Mesendoderm (in vitro differentiated cells): ENCODE measurements around the gene FAAP20.
A peak's percentile ranks its signal among the peaks of the same experiment; 100 is the strongest.

ENCODE experiments used
- DNase-seq: peaks from one replicate; pipeline ENCODE4 v3.0.0; 2013
- H2AK5ac ChIP-seq: 2 replicates; pipeline ENCODE4 v1.6.1; 2013; ENCODE audit warnings: low read length, inconsistent platforms
- H2BK120ac ChIP-seq: 2 replicates; pipeline ENCODE4 v1.6.1; 2013; ENCODE audit warnings: low read depth, mild to moderate bottlenecking, low read length, moderate library complexity, mixed read lengths
- H2BK15ac ChIP-seq: replicated peaks from 2 replicates; pipeline ENCODE4 v1.6.1; 2013; ENCODE audit warnings: low read depth, mild to moderate bottlenecking, moderate library complexity
- H2BK5ac ChIP-seq: 2 replicates; pipeline ENCODE4 v1.6.1; 2013; ENCODE audit warnings: low read length, inconsistent platforms
- H3K18ac ChIP-seq: 2 replicates; pipeline ENCODE4 v1.6.1; 2013; ENCODE audit warnings: mild to moderate bottlenecking, low read length, mixed read lengths
- H3K23ac ChIP-seq: one replicate; pipeline ENCODE4 v1.6.1; 2013; ENCODE audit warnings: low read length
- H3K27ac ChIP-seq: 2 replicates; pipeline ENCODE4 v1.5.1; 2013; ENCODE audit warnings: low read depth, mild to moderate bottlenecking, inconsistent platforms, low read length, moderate library complexity
- H3K27me3 ChIP-seq: 2 replicates; pipeline ENCODE4 v1.6.1; 2013; ENCODE audit warnings: low read length, control low read depth, mild to moderate bottlenecking, inconsistent platforms; ENCODE audit not compliant: insufficient read depth, poor library complexity
- H3K36me3 ChIP-seq: 2 replicates; pipeline ENCODE4 v1.6.1; 2013; ENCODE audit warnings: low read length, inconsistent platforms; ENCODE audit not compliant: control insufficient read depth, insufficient read depth
- H3K4ac ChIP-seq: one replicate; pipeline ENCODE4 v1.6.1; 2013; ENCODE audit warnings: low read depth, mild to moderate bottlenecking, low read length, moderate library complexity
- H3K4me1 ChIP-seq: 2 replicates; pipeline ENCODE4 v1.6.1; 2013; ENCODE audit warnings: low read depth, low read length, inconsistent platforms; ENCODE audit not compliant: control insufficient read depth
- H3K4me2 ChIP-seq: 2 replicates; pipeline ENCODE4 v1.6.1; 2013; ENCODE audit warnings: low read length
- H3K4me3 ChIP-seq: 2 replicates; pipeline ENCODE4 v1.5.1; 2013; ENCODE audit warnings: mild to moderate bottlenecking, low read length
- H3K56ac ChIP-seq: one replicate; pipeline ENCODE4 v1.6.1; 2013; ENCODE audit warnings: low read length
- H3K79me1 ChIP-seq: 2 replicates; pipeline ENCODE4 v1.6.1; 2013; ENCODE audit warnings: low read length, inconsistent platforms
- H3K79me2 ChIP-seq: 2 replicates; pipeline ENCODE4 v1.6.1; 2013; ENCODE audit warnings: mild to moderate bottlenecking, low read length; ENCODE audit not compliant: control insufficient read depth, insufficient read depth
- H3K9ac ChIP-seq: 2 replicates; pipeline ENCODE4 v1.6.1; 2013; ENCODE audit warnings: low read length, inconsistent platforms
- H4K5ac ChIP-seq: one replicate; pipeline ENCODE4 v1.6.1; 2013; ENCODE audit warnings: low read length
- H4K8ac ChIP-seq: one replicate; pipeline ENCODE4 v1.6.1; 2013; ENCODE audit warnings: low read depth, mild to moderate bottlenecking, control low read depth, low read length, moderate library complexity
- WGBS: extraction: QIAGEN DNeasy Blood & Tissue Kit; methylation state at CpG from one replicate; pipeline ENCODE4 v1.1.7; 2013; ENCODE audit warnings: low lambda C conversion rate, missing lambda C conversion rate; ENCODE audit not compliant: insufficient coverage; ENCODE audit errors: extremely low coverage; 5-methylcytosine and 5-hydroxymethylcytosine counted together

Gene FAAP20

GRCh38 chr1:2166695-2167094 lies 27.9 kb downstream of the FAAP20 start:
- Histone ChIP-seq H2AK5ac (no peak overlapping the region), H3K23ac (no peak overlapping the region), H2BK15ac (no peak overlapping the region), H3K79me2 (no peaks in the 10 kb centered on the region), H3K4me2 (no peak overlapping the region), H3K27me3 (no peaks in the 10 kb centered on the region), H2BK5ac (no peak overlapping the region), H3K9ac (no peak overlapping the region), H2BK120ac (no peak overlapping the region), H3K27ac (no peak overlapping the region), H3K4me1 (no peaks in the 10 kb centered on the region), H4K5ac (no peak overlapping the region), H3K36me3 (no peaks in the 10 kb centered on the region), H3K4ac (no peak overlapping the region), H3K56ac (no peak overlapping the region), H3K4me3 (no peak overlapping the region), H3K18ac (no peak overlapping the region), H4K8ac (no peak overlapping the region), H3K79me1 (no peaks in the 10 kb centered on the region)
- no peak for DNase-seq
- WGBS = no CpG with 5 or more reads among the region's 10 CpGs

DNA sequence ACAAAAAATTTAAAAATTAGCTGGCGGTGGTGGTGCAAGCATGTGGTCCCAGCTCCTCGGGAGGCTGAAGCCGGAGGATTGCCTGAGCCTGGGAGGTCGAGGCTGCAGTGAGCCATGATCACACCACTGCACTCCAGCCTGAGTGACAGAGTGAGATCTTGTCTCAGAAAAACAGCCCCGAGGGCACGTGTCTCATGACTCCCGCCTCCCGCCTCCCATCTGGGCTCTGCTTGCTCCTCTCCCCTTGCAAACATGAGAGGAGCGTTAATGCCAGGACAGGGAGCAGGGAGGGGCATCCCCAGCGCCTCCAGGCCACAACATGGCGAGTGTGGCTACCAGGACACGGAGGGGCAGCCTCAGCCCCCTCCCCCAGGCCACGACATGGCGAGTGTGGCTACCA lies 28.3 kb downstream of the FAAP20 start:
- no peak overlapping the region for H3K56ac ChIP-seq
- H2BK120ac ChIP-seq = no peak overlapping the region
- H3K9ac ChIP-seq = no peak overlapping the region
- no peak overlapping the region for H2BK15ac ChIP-seq
- H3K79me1 ChIP-seq = no peaks in the 10 kb centered on the region
- no peak overlapping the region for H3K4ac ChIP-seq
- no peak overlapping the region for H3K27ac ChIP-seq
- H3K27me3 ChIP-seq = no peaks in the 10 kb centered on the region
- no peaks in the 10 kb centered on the region for H3K36me3 ChIP-seq
- H3K4me1 ChIP-seq = no peaks in the 10 kb centered on the region
- H3K79me2 ChIP-seq = no peaks in the 10 kb centered on the region
- no peak overlapping the region for H4K5ac ChIP-seq
- H3K4me2 ChIP-seq = no peak overlapping the region
- H2BK5ac ChIP-seq = no peak overlapping the region
- WGBS = no CpG with 5 or more reads among the region's 14 CpGs
- no peak overlapping the region for H4K8ac ChIP-seq
- peak; percentile 45 for DNase-seq
- no peak overlapping the region for H3K18ac ChIP-seq
- H3K4me3 ChIP-seq = no peak overlapping the region
- H3K23ac ChIP-seq = no peak overlapping the region
- no peak overlapping the region for H2AK5ac ChIP-seq

DNA sequence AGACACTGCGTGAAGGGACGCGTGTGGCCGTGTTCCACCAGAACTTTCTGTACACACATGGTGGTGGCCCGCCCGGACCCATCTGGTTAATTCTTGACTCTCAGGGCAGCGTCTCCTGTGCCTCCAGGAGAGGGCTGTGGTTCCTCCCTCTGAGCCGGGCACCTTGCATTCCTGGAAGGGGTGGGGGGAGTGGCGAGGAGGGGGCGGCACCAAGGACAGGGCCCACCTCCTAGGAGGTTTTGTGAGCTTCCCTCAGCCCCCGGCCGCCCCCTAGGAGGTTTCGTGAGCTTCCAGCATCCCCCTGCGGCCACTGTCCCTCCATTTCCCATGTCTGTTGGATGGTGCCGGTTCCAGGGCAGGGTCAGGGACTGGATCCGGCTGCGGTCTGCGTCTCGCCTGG lies 28.9 kb downstream of the FAAP20 start:
- H3K27ac ChIP-seq = no peak overlapping the region

GRCh38 chr1:2163205-2163604 lies 31.4 kb downstream of the FAAP20 start:
- no peak overlapping the region for H3K4me2 ChIP-seq
- no peak overlapping the region for H4K5ac ChIP-seq
- no peak overlapping the region for H2BK120ac ChIP-seq
- DNase-seq = peak; percentile 20
- H3K36me3 ChIP-seq = no peaks in the 10 kb centered on the region
- H2BK15ac ChIP-seq = no peak overlapping the region
- H3K79me2 ChIP-seq = no peaks in the 10 kb centered on the region
- WGBS = no CpG with 5 or more reads among the region's 7 CpGs
- no peaks in the 10 kb centered on the region for H3K27me3 ChIP-seq
- H3K18ac ChIP-seq = no peak overlapping the region
- no peak overlapping the region for H2AK5ac ChIP-seq
- no peak overlapping the region for H3K9ac ChIP-seq
- no peak overlapping the region for H3K27ac ChIP-seq
- no peaks in the 10 kb centered on the region for H3K4me1 ChIP-seq
- no peak overlapping the region for H3K4ac ChIP-seq
- no peak overlapping the region for H3K23ac ChIP-seq
- H3K79me1 ChIP-seq = no peaks in the 10 kb centered on the region
- no peak overlapping the region for H3K56ac ChIP-seq
- H3K4me3 ChIP-seq = no peak overlapping the region
- H2BK5ac ChIP-seq = no peak overlapping the region
- no peak overlapping the region for H4K8ac ChIP-seq

More for the DNA sequence above, 28.9 kb downstream of the FAAP20 start:
- no CpG with 5 or more reads among the region's 19 CpGs for WGBS
- Histone ChIP-seq H2AK5ac (no peak overlapping the region), H2BK15ac (no peak overlapping the region), H3K79me2 (no peaks in the 10 kb centered on the region), H3K4me2 (no peak overlapping the region), H4K8ac (no peak overlapping the region), H2BK5ac (no peak overlapping the region), H3K4me3 (no peak overlapping the region), H4K5ac (no peak overlapping the region), H3K56ac (no peak overlapping the region), H3K27me3 (no peaks in the 10 kb centered on the region), H3K79me1 (no peaks in the 10 kb centered on the region), H3K18ac (no peak overlapping the region), H3K4me1 (no peaks in the 10 kb centered on the region), H3K23ac (no peak overlapping the region), H3K9ac (no peak overlapping the region), H2BK120ac (no peak overlapping the region), H3K4ac (no peak overlapping the region), H3K36me3 (no peaks in the 10 kb centered on the region)
- DNase-seq = peak; percentile 78

DNA sequence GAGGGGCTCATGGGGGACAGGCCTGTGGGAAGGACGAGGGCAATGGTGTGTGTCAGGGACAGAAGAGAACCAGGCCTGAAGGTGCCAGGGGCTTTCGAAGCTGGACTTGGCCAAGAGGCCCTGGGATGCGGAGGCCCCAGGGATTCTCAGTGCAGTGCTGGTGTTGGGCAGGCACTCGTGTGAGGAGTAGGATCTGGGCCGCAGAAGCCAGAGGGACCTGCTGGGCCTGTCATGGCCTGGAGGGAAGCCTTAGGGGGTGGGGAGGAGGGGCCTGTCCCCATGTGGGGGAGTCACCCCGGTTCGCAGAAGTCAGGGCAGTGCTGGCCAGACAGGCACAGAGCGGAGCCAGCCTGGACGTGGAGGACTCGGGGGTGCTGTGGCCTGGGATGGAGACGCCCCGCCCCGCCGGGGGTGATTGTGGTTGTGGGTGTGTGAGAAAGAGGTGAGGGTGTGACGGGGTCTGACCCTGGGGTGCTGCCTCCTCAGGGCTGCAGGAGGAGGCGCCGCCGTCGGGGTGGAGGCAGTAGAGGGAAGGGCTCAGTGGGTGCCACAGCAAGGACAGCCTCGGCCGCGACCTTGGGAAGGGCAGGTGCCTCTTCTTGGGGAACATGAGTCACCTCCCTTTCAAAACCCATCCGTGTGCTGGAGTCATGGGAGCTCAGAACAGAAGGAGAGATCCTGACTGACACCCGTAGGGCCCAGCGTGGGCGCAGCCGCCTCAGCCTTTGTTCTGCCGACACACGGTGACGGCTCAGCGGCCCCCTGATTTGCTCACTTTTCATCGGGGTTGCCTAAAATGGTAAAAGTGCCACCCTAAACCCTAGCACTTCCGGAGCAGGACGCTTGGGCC lies 33.9 kb downstream of the FAAP20 start:
- no peak overlapping the region for H2AK5ac ChIP-seq
- no peak overlapping the region for H3K4me2 ChIP-seq
- H3K4me1 ChIP-seq = no peaks in the 10 kb centered on the region

GRCh38 chr1:2159124-2159523 lies 35.4 kb downstream of the FAAP20 start:
- no peak for DNase-seq
- Histone ChIP-seq H3K4ac (no peak overlapping the region), H3K79me2 (no peaks in the 10 kb centered on the region), H3K23ac (no peak overlapping the region), H4K5ac (no peak overlapping the region), H3K36me3 (no peaks in the 10 kb centered on the region), H2BK5ac (no peak overlapping the region), H2BK120ac (no peak overlapping the region), H2AK5ac (no peak overlapping the region), H3K27ac (no peak overlapping the region), H4K8ac (no peak overlapping the region), H3K4me3 (no peak overlapping the region), H3K27me3 (no peaks in the 10 kb centered on the region), H3K79me1 (peaks cover 4% of the 10 kb centered on the region), H2BK15ac (no peak overlapping the region), H3K9ac (no peak overlapping the region), H3K56ac (no peak overlapping the region), H3K4me2 (no peak overlapping the region), H3K4me1 (no peaks in the 10 kb centered on the region), H3K18ac (no peak overlapping the region)
- WGBS = no CpG with 5 or more reads among the region's 18 CpGs

More for the DNA sequence above, 33.9 kb downstream of the FAAP20 start:
- Histone ChIP-seq H3K79me2 (no peaks in the 10 kb centered on the region), H2BK5ac (no peak overlapping the region), H3K4ac (no peak overlapping the region), H3K56ac (no peak overlapping the region), H3K27me3 (no peaks in the 10 kb centered on the region), H3K36me3 (no peaks in the 10 kb centered on the region), H2BK15ac (no peak overlapping the region), H4K5ac (no peak overlapping the region), H3K27ac (no peak overlapping the region), H3K9ac (no peak overlapping the region), H4K8ac (no peak overlapping the region), H3K79me1 (no peaks in the 10 kb centered on the region), H3K23ac (no peak overlapping the region), H3K4me3 (no peak overlapping the region), H2BK120ac (no peak overlapping the region), H3K18ac (no peak overlapping the region)
- DNase-seq = no peak
- no CpG with 5 or more reads among the region's 34 CpGs for WGBS
